Keratinocyte (primary cell): ENCODE results near the gene DSTN. TPM values are rescaled to one million over a fixed set of nuclear protein-coding genes. Genes with fewer than 3 reads are reported as not detected.

Experiments used
- DNase-seq: peaks from one replicate; pipeline ENCODE4 v3.0.0-alpha.2; 2011; ENCODE audit warnings: low read depth, missing footprints, low spot score
- FAIRE-seq: peaks from 2 replicates; lab custom pipeline; 2011; peaks lifted over from hg19 to GRCh38; lab: Jason Lieb, UNC
- H2AFZ ChIP-seq: 2 replicates; pipeline ENCODE4 v1.6.0; 2012; ENCODE audit warnings: low read length, control low read depth, inconsistent platforms; ENCODE audit not compliant: control insufficient read depth
- H3K27ac ChIP-seq: 2 replicates; pipeline ENCODE4 v1.5.1; 2011; ENCODE audit warnings: low read length; ENCODE audit not compliant: control insufficient read depth, insufficient read depth
- H3K27me3 ChIP-seq: 3 replicates; pipeline ENCODE4 v1.6.0; 2011; ENCODE audit warnings: low read length; ENCODE audit not compliant: control insufficient read depth, insufficient read depth; ENCODE audit errors: extremely low read depth
- H3K36me3 ChIP-seq, 2 experiments: 2 replicates in 1 of 2; 3 replicates in 1 of 2; pipeline ENCODE4 v1.5.1; 2011; ENCODE audit warnings: low read length in 2 of 2, mild to moderate bottlenecking in 1 of 2; ENCODE audit not compliant: control insufficient read depth in 2 of 2, insufficient read depth in 2 of 2; ENCODE audit errors: extremely low read depth in 1 of 2
- H3K4me1 ChIP-seq: 3 replicates; pipeline ENCODE4 v1.5.1; 2011; ENCODE audit warnings: low read length; ENCODE audit not compliant: control insufficient read depth, insufficient read depth; ENCODE audit errors: extremely low read depth
- H3K4me2 ChIP-seq: 3 replicates; pipeline ENCODE4 v1.6.0; 2011; ENCODE audit warnings: low read depth, low read length; ENCODE audit not compliant: control insufficient read depth, insufficient read depth; ENCODE audit errors: extremely low read depth
- H3K4me3 ChIP-seq, 3 experiments: fragments of 200-600 bp in 1 of 3; sonication (generic) in 1 of 3; 2 replicates in 2 of 3; 3 replicates in 1 of 3; pipeline ENCODE4 v1.5.1; 2011 to 2016; ENCODE audit warnings: low read length in 3 of 3, mild to moderate bottlenecking in 3 of 3, control low read depth in 2 of 3, inconsistent platforms in 1 of 3, low read depth in 1 of 3, mixed read lengths in 1 of 3, mixed run types in 1 of 3, moderate library complexity in 1 of 3; ENCODE audit not compliant: control insufficient read depth in 2 of 3, insufficient read depth in 2 of 3; ENCODE audit errors: extremely low read depth in 1 of 3
- H3K79me2 ChIP-seq: 2 replicates; pipeline ENCODE4 v1.6.0; 2012; ENCODE audit warnings: low read length; ENCODE audit not compliant: control insufficient read depth, insufficient read depth
- H3K9ac ChIP-seq: 3 replicates; pipeline ENCODE4 v1.6.0; 2011; ENCODE audit warnings: low read length; ENCODE audit not compliant: control insufficient read depth, insufficient read depth; ENCODE audit errors: extremely low read depth
- H3K9me1 ChIP-seq: 3 replicates; pipeline ENCODE4 v1.6.0; 2011; ENCODE audit warnings: low read length; ENCODE audit not compliant: control insufficient read depth, insufficient read depth; ENCODE audit errors: extremely low read depth
- H3K9me3 ChIP-seq: 2 replicates; pipeline ENCODE4 v1.5.1; 2012; ENCODE audit warnings: low read depth, low read length; ENCODE audit not compliant: control insufficient read depth
- H4K20me1 ChIP-seq: 3 replicates; pipeline ENCODE4 v1.6.0; 2011; ENCODE audit warnings: low read length; ENCODE audit not compliant: control insufficient read depth, insufficient read depth; ENCODE audit errors: extremely low read depth
- EZH2 ChIP-seq: IDR thresholded peaks from one replicate; pipeline ENCODE4 v1.6.1; 2012; ENCODE audit warnings: inconsistent platforms, mild to moderate bottlenecking, low read length, moderate library complexity
- dilution Hi-C: fragments of 300-500 bp; cut with MboI; formaldehyde crosslinking; loops from one replicate; pipeline ENCODE4 v1.7.0; 2020; ENCODE audit warnings: low sequenced_read_pairs; ENCODE audit not compliant: extremely low pct_ligation_motif_present
- polyA plus RNA-seq, 5 experiments: library from polyadenylated mRNA; depleted of rRNA in 3 of 5; stranded (reverse) in 3 of 5; stranded (forward) in 1 of 5; unstranded in 1 of 5; fragments of >200 nt; gene quantifications; 1 replicate in 1 of 5; 2 replicates in 3 of 5; 3 replicates in 1 of 5; pipeline versions ENCODE4 v1.2.1 to v1.2.3, GENCODE V29; 2011 to 2012; ENCODE audit warnings: missing spikeins in 2 of 5, low read depth in 1 of 5, low replicate concordance in 1 of 5
- TF ChIP-seq, protein P1 (sequence below), 3 experiments: IDR thresholded peaks in 1 of 3; conservative IDR thresholded peaks in 1 of 3; optimal IDR thresholded peaks in 1 of 3; 2 replicates in 2 of 3; 3 replicates in 1 of 3; pipeline versions ENCODE3 to v1.5.1; 2011; ENCODE audit warnings: low read length in 3 of 3, mild to moderate bottlenecking in 3 of 3, moderate library complexity in 2 of 3, control low read depth in 1 of 3, inconsistent platforms in 1 of 3; ENCODE audit not compliant: insufficient read depth in 2 of 3; ENCODE audit errors: extremely low read depth in 1 of 3

Gene DSTN
- polyA plus RNA-seq, 1 donor (not counting 4 experiments of a cell fraction or from before 2014, with no cell fraction given): 288 TPM

DNA sequence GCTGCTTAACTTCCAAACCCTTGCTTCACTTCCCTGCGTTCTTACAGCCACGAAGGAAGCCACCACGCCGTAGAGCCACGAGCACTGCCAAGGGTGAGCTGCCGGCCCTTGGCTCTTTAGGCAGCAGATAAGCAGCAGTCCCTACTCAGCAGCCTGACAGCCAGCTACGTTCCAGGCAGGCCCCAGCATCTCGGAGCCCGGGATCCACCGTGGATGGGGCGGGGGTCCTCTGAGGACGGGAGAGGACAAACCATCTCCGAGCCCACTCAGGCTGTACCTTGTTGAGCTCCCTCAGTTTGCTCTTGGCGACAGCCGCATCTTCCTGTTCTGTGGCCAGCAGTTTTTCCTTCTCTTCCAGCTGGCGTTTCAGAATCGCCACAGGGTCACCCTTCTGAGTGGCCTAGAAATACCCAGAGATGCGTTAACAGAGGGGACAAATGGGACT is 71.7 kb downstream of the DSTN start:
- Histone ChIP-seq H3K9ac (no peak overlapping the region), H3K4me3 (no peak overlapping the region), H4K20me1 (peaks cover 6% of the 10 kb centered on the region), H3K4me1 (no peaks in the 10 kb centered on the region), H3K36me3 (peaks cover 39 to 50% of the 10 kb centered on the region in 2 experiments), H3K27ac (no peak overlapping the region), H2AFZ (no peak overlapping the region), H3K9me1 (peaks cover 2% of the 10 kb centered on the region), H3K79me2 (peaks cover 43% of the 10 kb centered on the region), H3K9me3 (no peaks in the 10 kb centered on the region), H3K4me2 (no peak overlapping the region), H3K27me3 (no peaks in the 10 kb centered on the region)
- DNase-seq (no peak), FAIRE-seq (no peak)
- TF ChIP-seq, protein P1, sequence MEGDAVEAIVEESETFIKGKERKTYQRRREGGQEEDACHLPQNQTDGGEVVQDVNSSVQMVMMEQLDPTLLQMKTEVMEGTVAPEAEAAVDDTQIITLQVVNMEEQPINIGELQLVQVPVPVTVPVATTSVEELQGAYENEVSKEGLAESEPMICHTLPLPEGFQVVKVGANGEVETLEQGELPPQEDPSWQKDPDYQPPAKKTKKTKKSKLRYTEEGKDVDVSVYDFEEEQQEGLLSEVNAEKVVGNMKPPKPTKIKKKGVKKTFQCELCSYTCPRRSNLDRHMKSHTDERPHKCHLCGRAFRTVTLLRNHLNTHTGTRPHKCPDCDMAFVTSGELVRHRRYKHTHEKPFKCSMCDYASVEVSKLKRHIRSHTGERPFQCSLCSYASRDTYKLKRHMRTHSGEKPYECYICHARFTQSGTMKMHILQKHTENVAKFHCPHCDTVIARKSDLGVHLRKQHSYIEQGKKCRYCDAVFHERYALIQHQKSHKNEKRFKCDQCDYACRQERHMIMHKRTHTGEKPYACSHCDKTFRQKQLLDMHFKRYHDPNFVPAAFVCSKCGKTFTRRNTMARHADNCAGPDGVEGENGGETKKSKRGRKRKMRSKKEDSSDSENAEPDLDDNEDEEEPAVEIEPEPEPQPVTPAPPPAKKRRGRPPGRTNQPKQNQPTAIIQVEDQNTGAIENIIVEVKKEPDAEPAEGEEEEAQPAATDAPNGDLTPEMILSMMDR (optimal IDR thresholded peaks at IDR 0.05 in 1 of 3, IDR thresholded peaks at IDR 0.05 in 1 of 3, conservative IDR thresholded peaks at IDR 0.05 in 1 of 3; ENCODE audit: extremely low read depth in 1 of 3, insufficient read depth in 2 of 3, low read length in 3 of 3): no peak
- no peak for TF ChIP-seq EZH2
- dilution Hi-C loops: no loop called here

DNA sequence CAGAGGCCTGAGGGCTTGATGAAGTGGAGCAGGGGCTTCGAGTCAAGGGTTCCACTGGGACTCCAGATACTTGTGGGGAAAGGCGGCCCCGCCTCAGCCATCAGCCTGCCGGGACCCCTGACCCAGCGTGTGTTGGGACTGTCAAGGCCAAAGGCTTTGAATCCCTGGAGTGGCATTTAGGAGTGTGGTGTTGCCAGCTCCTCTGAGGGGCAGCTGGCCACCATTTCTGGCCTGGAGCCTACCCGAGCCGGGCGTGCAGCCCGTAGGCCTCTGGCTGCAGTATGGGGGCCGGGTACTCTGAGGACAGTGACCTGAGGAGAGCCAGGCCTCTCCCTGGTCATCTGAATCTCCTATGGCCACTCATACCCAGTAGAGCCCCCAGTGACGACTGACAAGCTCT is 72.1 kb downstream of the DSTN start:
- dilution Hi-C loops: no loop called here
- peaks cover 2% of the 10 kb centered on the region for H3K9me1 ChIP-seq
- peaks cover 6% of the 10 kb centered on the region for H4K20me1 ChIP-seq
- no peak overlapping the region for H3K4me3 ChIP-seq
- H2AFZ ChIP-seq: no peak overlapping the region
- no peaks in the 10 kb centered on the region for H3K9me3 ChIP-seq
- H3K9ac ChIP-seq: no peak overlapping the region
- H3K36me3 ChIP-seq: peaks cover 35 to 46% of the 10 kb centered on the region in 2 experiments
- TF ChIP-seq EZH2: no peak
- TF ChIP-seq, protein P1 (optimal IDR thresholded peaks at IDR 0.05 in 1 of 3, IDR thresholded peaks at IDR 0.05 in 1 of 3, conservative IDR thresholded peaks at IDR 0.05 in 1 of 3; ENCODE audit: extremely low read depth in 1 of 3, insufficient read depth in 2 of 3, low read length in 3 of 3): no peak
- H3K27me3 ChIP-seq: no peaks in the 10 kb centered on the region
- FAIRE-seq: no peak
- H3K27ac ChIP-seq: no peak overlapping the region
- no peak for DNase-seq
- no peak overlapping the region for H3K4me2 ChIP-seq
- peaks cover 48% of the 10 kb centered on the region for H3K79me2 ChIP-seq
- H3K4me1 ChIP-seq: no peaks in the 10 kb centered on the region
